Bone marrow (tissue), 2 donors: ENCODE data around the gene GPR155.
"Not testable (repeated sequence)": the region's sequence is repeated elsewhere in the genome, so short reads cannot be mapped to it uniquely, and the experiment has no call there.

ENCODE experiments used
- DNase-seq, 2 donors: peaks; one replicate each; lab custom pipeline; 2025; lab: John Stamatoyannopoulos, UW

The GPR155 gene

DNA sequence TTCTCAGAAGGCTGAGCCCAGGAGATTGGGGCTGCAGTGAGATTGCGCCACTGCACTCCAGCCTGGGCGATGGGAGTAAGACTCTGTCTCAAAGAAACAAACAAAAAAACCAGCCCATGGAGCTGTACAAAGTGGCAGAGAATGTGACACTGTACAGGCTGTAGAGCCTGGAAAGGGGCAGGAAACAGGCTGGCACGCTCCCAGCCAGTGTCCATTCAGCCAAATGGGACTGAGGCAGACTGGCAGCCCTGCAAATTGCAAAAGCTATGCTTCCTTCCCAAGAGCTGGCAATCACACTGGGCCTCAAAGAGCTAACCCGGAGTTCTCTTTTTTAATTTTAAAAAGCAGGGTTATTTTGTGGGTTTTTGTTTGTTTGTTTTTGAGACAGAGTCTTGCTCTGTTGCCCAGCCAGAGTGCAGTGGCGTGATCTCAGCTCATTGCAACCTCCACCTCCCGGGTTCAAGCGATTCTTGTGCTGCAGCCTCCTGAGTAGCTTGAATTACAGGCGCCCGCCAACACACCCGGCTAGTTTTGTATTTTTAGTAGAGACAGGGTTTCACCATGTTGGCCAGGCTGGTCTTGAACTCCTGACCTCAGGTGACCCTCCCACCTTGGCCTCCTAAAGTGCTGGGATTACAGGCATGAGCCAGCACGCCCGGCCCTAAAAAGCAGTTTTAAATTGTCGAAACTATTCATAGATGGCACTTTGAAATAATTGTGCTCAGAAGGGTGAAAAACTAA lies 48.5 kb downstream of the GPR155 start:
- DNase-seq = no peak

DNA sequence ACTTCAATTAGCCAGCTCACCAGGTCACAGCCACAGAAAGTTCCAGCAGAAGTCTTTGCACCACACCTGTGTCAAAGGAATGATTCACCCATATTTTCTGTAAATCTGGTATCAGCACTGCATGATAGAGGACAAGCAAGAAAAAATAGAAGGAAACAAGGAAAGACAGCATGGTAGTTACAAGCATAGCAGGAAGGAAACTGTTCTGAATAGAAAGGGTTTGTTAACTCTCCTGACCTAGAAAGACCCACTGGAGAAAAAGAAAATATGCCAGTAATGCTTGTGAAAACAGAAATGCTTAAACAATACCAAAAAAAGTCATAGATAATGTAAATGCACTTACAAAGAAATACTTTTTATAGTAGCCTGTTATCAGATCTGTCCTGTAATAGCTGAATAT lies 50.5 kb downstream of the GPR155 start:
- DNase-seq = no peak

DNA sequence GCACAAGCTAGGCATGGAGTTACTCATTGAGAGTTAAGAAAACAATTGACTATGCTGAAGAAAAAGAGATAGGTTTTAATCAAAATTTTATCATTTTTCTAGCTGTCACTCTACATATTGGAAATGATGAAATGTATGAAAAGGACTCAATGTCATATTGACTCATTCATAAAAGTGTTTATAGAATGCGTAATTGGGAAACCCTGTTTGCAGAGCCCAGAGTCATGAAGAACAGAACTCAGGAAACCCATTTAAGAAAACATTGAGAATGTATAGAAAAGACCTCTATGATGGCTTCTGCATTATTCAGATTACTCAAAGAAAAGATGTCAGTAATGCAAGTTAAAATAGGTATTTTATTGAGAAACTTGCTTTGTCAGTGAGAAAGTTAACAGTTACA lies 54.9 kb downstream of the GPR155 start:
- DNase-seq = no peak

DNA sequence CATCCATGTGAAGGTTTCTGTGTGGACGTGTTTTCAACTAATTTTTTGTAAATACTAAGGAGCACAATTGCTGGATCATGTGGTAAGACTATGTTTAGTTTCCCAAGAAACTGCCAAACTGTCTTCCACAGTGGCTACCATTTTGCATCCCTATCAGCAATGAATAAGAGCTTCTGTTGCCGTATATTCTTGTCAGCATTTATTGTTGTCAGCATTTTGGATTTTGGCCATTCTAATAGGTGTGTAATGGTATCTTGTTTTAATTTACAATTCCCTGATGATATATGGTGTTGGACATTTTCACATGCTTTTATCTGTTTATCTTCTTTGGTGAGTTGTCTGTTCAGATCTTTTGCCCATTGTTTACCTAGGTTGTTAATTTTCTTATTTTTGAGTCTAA lies 56.8 kb downstream of the GPR155 start:
- no peak for DNase-seq

DNA sequence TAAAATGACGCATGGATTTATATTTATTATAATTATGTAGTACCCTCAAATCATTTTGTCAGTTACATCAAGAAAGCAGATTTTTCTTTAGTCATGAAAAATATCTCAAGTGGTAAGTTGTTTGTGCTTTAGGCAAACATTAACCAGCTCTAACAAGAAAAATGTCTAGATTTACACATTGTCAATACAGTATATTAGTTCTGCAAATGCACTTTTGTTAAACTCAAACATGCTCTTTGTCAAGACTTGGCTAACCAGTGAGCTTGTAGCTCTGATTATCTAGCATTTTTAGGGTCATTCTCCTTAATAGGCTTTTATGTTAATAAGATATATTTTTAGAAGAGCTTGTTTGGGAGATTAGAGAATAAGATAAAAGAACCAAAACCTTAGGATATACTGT lies 58.6 kb downstream of the GPR155 start:
- DNase-seq = no peak

DNA sequence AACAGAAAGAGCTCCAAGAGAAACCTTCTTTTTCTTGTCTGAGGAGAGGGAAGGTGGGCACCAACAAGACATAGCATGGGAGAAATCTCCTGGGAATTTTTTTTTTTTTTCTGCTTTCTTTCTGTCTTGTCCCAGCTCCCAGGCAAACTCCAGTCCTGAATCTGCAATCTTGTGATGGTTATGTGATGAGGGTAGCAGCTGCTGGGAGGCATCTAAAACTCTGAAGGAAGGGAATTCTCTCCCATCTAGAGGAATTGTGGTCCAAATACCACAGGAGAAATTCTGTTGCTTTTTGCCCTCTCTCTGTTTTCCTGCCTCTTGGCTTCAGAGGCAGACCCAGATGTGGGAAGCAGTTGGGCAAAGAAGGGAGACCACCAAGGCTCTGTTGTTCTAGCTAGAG lies 74.6 kb downstream of the GPR155 start:
- no peak for DNase-seq

DNA sequence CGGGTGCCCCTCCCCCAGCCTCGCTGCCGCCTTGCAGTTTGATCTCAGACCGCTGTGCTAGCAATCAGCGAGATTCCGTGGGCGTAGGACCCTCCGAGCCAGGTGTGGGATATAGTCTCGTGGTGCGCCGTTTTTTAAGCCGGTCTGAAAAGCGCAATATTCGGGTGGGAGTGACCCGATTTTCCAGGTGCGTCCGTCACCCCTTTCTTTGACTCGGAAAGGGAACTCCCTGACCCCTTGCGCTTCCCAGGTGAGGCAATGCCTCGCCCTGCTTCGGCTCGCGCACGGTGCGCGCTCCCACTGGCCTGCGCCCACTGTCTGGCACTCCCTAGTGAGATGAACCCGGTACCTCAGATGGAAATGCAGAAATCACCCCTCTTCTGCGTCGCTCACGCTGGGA lies 76.8 kb downstream of the GPR155 start:
- not testable (repeated sequence) for DNase-seq

DNA sequence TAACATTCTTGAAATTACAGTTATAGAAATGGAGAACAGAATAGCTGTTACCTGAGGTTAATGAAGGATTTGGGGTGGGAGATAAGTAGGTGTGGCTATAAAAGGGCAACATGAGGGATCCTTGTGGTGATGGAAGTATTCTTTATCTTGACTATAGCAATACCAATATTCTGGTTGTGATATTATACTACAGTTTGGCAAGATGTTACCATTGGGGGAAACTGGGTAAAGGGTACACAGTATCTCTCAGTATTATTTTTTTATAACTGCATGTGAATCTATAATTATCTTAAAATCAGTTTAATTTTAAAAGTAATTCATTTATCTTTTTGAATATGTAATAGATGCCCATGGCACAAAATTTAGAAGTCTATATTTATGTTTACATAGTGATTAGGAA lies 83.2 kb downstream of the GPR155 start:
- no peak for DNase-seq

DNA sequence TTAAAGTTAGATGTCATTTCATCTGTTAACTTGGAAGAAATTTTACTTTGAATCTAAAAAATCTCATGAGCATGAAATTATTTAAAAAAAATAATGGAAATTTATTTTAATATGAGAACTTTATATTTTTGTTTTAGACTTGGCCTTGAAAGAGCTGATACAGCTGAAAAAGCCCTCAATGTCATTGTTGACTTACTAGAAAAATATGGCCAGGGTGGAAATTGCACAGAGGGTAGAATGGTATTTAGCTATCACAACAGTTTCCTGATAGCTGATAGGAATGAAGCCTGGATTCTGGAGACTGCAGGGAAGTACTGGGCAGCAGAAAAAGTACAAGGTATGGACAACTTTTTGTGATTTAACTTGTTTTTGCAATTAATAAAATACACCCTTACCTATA lies 86.0 kb downstream of the GPR155 start:
- no peak for DNase-seq

DNA sequence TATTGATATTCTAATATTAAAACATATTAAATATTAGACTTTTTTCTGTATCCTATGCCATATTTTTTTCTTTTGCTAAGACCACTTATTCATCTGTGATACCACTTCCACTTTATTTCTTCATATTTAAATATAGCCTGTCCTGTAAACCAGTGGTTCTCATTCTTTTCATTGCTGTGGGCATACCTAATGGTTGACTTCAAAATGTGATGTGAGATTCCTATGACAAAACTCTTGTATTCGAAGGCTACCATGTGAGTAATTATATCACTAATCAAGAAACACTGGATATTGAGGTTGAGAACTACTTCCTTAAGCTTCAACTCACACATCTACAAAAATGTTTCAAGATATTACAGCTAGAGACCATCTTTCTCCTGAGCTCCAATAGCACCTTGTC lies 87.7 kb downstream of the GPR155 start:
- no peak for DNase-seq

DNA sequence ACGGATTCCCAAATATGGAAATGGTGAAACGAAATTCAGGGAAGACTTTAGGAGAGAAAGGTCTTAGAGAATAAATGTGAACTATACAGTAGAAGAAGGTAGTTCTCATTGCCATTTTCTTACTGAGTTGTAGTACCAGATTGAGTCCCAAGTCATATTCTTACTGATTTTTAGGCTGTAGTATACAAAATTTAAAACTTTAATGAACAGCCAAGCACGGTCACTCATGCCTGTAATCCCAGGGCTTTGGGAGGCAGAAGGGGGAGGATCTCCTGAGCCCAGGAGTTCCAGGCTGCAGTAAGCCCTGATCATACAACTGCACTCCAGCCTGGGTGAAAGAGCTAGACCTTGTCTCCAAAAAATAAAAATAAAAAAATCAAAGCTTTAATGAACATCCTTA lies 89.1 kb downstream of the GPR155 start:
- no peak for DNase-seq

DNA sequence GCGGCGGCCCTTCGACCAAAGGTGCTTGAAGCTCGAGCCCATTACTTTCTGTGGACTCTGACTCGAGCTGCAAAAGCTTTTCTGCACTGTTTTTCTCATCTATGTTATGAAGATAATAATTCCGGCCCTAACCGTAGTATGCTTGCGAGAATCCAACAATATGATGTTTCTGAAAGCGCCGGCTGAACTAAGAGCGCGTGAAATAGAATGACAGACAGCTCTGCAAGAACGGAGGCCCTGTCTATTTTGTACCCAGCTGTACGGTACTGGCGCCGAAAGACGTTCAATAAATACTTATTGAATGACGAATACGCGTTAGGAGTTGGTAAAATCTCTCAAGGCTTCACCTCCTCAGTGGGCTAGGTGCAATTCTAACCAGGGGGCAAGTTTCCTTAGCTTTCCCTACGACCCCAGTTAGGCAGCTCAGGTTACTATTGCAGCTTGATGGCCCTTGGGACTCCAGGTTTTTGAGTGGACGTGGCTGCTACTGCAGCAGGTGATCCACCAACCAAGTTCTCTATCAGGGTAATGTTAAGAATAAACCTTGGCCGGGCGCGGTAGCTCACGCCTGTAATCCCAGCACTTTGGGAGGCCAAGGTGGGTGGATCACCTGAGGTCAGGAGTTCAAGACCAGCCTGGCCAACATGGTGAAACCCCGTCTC lies 90.7 kb downstream of the GPR155 start:
- DNase-seq = no peak

DNA sequence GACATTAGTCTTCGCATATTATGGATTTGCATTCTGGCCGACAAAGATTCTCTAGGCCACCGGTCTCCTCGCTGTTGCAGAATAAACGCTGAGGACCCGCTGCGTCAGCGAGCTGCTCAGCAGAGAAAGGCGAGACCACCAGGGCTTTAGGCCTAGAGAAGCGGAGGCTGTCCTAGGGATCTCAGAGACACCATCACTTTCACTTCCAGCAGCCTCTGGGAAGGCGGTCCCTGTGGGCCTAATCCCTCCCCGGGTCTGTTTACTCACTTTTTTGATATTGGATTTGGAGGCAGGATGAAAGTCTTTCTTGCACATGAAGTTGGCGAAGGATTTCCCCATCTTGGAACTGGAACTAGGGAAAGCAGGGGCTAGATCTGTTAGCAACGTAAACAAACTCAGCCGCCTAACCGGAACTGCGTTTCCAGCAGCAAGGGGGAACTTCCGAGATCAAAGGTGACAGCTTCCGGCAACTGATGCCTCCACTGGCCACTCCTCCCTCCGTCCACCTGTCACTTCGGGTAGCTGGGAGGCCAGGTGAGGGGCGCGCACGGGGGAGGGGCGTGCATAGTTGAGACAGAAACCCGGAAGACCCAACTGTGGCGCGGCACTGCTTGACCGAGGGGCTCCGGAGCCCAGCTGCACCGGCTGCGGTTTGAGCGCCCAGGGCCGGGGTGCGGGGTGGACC lies 91.4 kb downstream of the GPR155 start, which contains the start of gene SCRN3:
SCRN3 (plus strand) TSS at position 447 of the 685 bp plus-strand sequence. CDS start 2,554 bp downstream, outside the sequence.
- peak; percentile 73 to 80 for DNase-seq

DNA sequence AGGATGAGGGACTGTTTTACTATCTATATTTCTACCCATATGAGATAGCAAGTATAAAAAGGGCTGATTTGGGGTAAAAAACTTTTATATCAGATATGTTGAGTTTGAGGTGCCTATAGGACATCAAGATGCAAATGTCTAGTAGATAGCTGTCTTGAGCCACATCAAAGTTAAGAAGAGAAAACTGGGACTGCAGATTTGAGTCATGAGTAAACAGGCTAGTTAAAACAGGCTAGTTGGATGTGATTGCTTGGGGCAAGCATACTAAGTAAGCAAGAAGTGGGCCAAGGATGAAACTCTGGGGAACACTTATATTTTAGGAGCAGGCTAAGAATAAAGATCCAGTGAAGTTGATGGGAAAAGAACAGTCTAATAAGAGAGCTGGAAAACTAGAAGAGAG lies 94.1 kb downstream of the GPR155 start:
- no peak for DNase-seq

DNA sequence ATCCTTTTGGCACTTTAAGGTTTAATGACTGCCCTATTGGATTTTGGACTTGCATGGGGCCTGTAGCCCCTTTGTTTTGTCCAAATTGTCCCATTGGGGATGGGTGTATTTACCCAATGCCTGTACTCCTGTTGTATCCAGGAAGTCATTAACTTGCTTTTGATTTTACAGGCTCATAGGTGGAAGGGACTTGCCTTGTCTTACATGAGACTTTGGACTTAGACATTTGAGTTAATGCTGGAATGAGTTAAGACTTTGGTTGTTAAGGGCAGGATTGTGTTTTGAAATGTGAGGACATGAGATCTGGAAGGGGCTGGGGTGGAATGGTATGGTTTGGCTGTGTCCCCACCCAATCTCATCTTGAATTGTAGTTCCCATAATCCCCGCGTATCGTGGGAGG lies 96.5 kb downstream of the GPR155 start:
- not testable (repeated sequence) for DNase-seq

DNA sequence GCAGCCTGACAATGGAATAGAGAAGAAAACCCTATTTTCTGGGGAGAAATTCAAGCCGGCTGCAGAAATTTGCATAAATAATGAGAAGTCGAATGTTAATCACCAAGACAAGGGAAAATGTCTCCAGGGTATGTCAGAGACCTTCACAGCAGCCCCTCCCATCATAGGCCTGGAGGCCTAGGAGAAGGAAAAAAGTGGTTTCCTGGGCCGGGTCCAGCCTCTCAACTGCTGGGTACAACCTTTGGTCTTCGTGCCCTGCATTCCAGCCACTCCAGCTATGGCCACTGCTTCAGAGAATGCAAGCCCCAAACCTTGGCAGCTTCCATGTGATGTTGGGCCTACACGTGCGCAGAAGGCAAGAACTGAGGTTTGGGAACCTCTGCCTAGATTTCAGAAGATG lies 97.3 kb downstream of the GPR155 start:
- DNase-seq = no peak

DNA sequence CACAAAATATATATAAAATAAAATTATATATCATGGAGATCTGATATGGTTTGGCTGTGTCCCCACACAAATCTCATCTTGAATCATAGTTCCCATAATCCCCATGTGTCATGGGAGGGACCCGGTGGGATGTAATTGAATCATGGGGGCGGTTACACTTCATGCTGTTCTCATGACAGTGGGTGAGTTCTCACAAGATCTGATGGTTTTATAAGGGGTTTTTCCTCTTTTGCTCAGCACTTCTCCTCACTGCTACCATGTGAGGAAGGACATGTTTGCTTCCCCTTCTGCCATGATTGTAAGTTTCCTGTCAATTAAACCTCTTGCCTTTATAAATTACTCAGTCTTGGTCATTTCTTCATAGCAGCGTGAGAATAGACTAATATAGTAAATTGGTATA lies 98.1 kb downstream of the GPR155 start:
- not testable (repeated sequence) for DNase-seq

DNA sequence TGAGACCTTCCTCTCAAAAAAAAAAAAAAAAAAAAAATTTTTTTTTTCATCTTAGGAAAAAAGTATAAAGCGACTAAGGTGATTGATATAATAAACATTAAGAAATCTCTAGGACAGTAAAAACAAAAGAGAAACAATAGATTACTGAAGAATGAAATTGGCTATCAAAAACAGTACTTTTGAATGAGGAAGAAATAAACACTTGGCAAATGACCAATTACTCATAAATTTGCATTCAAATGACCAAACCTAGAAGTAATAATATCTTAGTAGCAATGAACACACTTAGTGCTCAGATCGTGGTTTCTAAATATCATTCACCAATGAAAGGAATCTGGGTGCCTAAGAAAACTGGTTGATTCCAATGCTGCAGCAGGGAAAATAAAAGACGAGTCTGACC lies 101.6 kb downstream of the GPR155 start:
- no peak for DNase-seq

DNA sequence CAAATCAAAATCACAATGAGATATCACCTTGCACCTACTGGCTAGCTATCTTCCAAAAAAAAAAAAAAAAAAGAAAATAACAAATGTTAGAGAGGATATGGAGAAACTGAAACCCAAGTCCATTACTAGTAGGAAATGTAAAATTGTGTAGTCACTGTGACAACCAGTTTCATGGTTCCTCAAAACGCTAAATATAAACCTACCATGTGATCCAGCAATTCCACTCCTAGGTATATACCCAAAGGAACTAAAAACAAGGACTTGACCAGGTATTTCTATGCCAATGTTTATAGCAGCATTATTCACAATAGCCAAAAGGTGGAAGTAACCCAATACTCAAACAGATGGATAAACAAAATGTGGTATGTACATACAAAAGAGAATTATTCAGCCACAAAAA lies 103.0 kb downstream of the GPR155 start:
- DNase-seq = peak in 1 of 2 donors; percentile 42
